NB4 (cell line): ENCODE measurements around the gene TIAL1.

Experiments used
- DNase-seq: peaks from one replicate; pipeline ENCODE4 v3.0.0; 2010; ENCODE audit warnings: low read depth
- H3K4me3 ChIP-seq: one replicate; pipeline ENCODE4 v1.5.1; 2011; ENCODE audit warnings: mild to moderate bottlenecking, low read depth, low read length, moderate library complexity
- CTCF ChIP-seq: IDR thresholded peaks from one replicate; pipeline ENCODE4 v1.5.1; 2012; ENCODE audit warnings: low read depth, low read length
- MAX ChIP-seq: IDR thresholded peaks from 2 replicates; pipeline ENCODE4 v1.6.1; 2011; ENCODE audit warnings: low read depth, low read length
- MYC ChIP-seq: IDR thresholded peaks from 2 replicates; pipeline ENCODE4 v1.6.1; 2011; ENCODE audit warnings: low read depth, low read length
- POLR2A ChIP-seq: IDR thresholded peaks from 2 replicates; pipeline ENCODE4 v1.6.1; 2011; ENCODE audit warnings: mild to moderate bottlenecking; ENCODE audit not compliant: insufficient read length; ENCODE audit errors: extremely low read depth

Gene TIAL1

GRCh38 chr10:119596537-119597404 is at the start of gene TIAL1:
Gene TIAL1, minus strand, starts transcription at chr10:119596964. Its CDS starts 499 bp downstream, at chr10:119596465.
- H3K4me3 ChIP-seq, result peak within 1 kb of the TSS; percentile 80

GRCh38 chr10:119644994-119645393 is 48.2 kb upstream of the TIAL1 start:
- H3K4me3 ChIP-seq, result no peak overlapping the region
- TF ChIP-seq MYC, result no peak
- no peak for TF ChIP-seq CTCF
- no peak for TF ChIP-seq MAX
- no peak for TF ChIP-seq POLR2A
- no peak for DNase-seq

More at GRCh38 chr10:119596537-119597404, at the start of gene TIAL1:
- peak; percentile 100 for DNase-seq
- peak; percentile 97 for TF ChIP-seq POLR2A
- TF ChIP-seq MAX, result peak; percentile 93
- TF ChIP-seq CTCF, result no peak
- peak; percentile 95 for TF ChIP-seq MYC

- no peak for DNase-seq
- H3K4me3 ChIP-seq, result no peak overlapping the region
- TF ChIP-seq CTCF, result peak; percentile 9
- TF ChIP-seq MYC, result no peak
These were observed 47.5 kb upstream of the TIAL1 start for GRCh38 chr10:119644205-119644814.

GRCh38 chr10:119643306-119644204 is 46.8 kb upstream of the TIAL1 start:
- DNase-seq, result no peak
- no peak for TF ChIP-seq MAX
- no peak for TF ChIP-seq CTCF
- no peak for TF ChIP-seq POLR2A
- no peak for TF ChIP-seq MYC
- H3K4me3 ChIP-seq, result no peak overlapping the region

GRCh38 chr10:119642556-119643111 is 45.9 kb upstream of the TIAL1 start:
- DNase-seq, result no peak
- TF ChIP-seq POLR2A (no peak), MYC (no peak)
- H3K4me3 ChIP-seq, result no peak overlapping the region
